ENCODE results near the gene VWC2. TPM values are rescaled to one million over a fixed set of nuclear protein-coding genes. Genes with fewer than 3 reads are reported as not detected.

The VWC2 gene
- total and polyA plus RNA-seq, 2 donors (not counting 1 experiment from before 2014, with no cell fraction given) = not detected

DNA sequence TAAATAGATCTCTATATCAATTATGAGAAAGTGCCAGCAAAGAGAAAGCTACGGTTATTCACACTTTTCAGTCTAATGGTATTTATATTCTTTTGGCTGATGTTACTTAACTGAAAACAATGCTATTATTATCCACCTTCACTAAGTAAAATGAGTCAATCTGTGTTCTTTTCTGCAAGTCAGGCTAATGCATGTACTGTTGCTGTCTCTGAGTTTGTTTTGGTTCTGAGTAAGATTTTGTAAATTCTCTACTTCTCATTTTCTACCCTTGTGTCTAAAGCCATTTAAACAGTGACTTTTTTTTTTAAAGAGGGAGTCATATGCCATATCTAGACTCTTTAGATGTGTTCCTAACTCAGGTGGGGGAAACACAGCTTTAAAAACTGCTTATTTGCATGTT is 7.5 kb downstream of the VWC2 start:
- intact Hi-C loops (cut with micrococcal nuclease) = no loop called here
- H3K4me1 Mint-ChIP-seq = no peaks in the 10 kb centered on the region
- ChIA-PET POLR2A (no interaction called here), CTCF (no interaction called here)
- DNase-seq (no peak), ATAC-seq (ENCODE audit: low read depth) (no peak)
- Histone ChIP-seq H3K27ac (ENCODE audit: low read length in 2 of 2) (no peak overlapping the region), H3K79me2 (ENCODE audit: control insufficient read depth, insufficient read depth, low read length) (no peaks in the 10 kb centered on the region), H3K27me3 (replicated peaks in 1 of 4; ENCODE audit: control extremely low read depth in 1 of 4, control insufficient read depth in 3 of 4, insufficient read depth in 4 of 4, low read length in 3 of 4) (peaks cover 0 to 10% (median 3%) of the 10 kb centered on the region in 4 experiments), H3K4me2 (replicated peaks; ENCODE audit: low read depth, low read length, poor library complexity, severe bottlenecking) (no peak overlapping the region), H3K4me1 (ENCODE audit: control insufficient read depth in 2 of 2, insufficient read depth in 2 of 2, low read length in 2 of 2) (no peaks in the 10 kb centered on the region), H4K20me1 (ENCODE audit: control insufficient read depth, insufficient read depth, low read length, poor library complexity, severe bottlenecking) (no peaks in the 10 kb centered on the region), H2AFZ (ENCODE audit: insufficient read depth, low read depth, low read length, poor library complexity, severe bottlenecking) (no peak overlapping the region), H3K9ac (ENCODE audit: low read length) (no peak overlapping the region), H3K36me3 (replicated peaks in 1 of 2; ENCODE audit: control extremely low read depth in 1 of 2, control insufficient read depth in 1 of 2, extremely low read depth in 1 of 2, insufficient read depth in 2 of 2, low read length in 1 of 2) (no peaks in the 10 kb centered on the region), H3K9me3 (ENCODE audit: control extremely low read depth in 1 of 3, control insufficient read depth in 2 of 3, insufficient read depth in 1 of 3, low read length in 2 of 3) (no peaks in the 10 kb centered on the region), H3K4me3 (ENCODE audit: control extremely low read depth in 1 of 5, extremely low read depth in 1 of 5, insufficient read depth in 1 of 5, low read depth in 2 of 5, low read length in 4 of 5) (no peak overlapping the region)
- no peak overlapping the region for H3K27ac Mint-ChIP-seq
- H3K9me3 Mint-ChIP-seq (ENCODE audit: insufficient read depth) = no peaks in the 10 kb centered on the region
- H3K4me3 Mint-ChIP-seq = no peak overlapping the region
- peaks cover 42% of the 10 kb centered on the region for H3K27me3 Mint-ChIP-seq
- TF ChIP-seq, protein P1, sequence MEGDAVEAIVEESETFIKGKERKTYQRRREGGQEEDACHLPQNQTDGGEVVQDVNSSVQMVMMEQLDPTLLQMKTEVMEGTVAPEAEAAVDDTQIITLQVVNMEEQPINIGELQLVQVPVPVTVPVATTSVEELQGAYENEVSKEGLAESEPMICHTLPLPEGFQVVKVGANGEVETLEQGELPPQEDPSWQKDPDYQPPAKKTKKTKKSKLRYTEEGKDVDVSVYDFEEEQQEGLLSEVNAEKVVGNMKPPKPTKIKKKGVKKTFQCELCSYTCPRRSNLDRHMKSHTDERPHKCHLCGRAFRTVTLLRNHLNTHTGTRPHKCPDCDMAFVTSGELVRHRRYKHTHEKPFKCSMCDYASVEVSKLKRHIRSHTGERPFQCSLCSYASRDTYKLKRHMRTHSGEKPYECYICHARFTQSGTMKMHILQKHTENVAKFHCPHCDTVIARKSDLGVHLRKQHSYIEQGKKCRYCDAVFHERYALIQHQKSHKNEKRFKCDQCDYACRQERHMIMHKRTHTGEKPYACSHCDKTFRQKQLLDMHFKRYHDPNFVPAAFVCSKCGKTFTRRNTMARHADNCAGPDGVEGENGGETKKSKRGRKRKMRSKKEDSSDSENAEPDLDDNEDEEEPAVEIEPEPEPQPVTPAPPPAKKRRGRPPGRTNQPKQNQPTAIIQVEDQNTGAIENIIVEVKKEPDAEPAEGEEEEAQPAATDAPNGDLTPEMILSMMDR (IDR thresholded peaks at IDR 0.05) = no peak
- no peak for TF ChIP-seq EZH2 (IDR thresholded peaks at IDR 0.05; ENCODE audit: borderline replicate concordance, insufficient read depth, low read depth, low read length, poor library complexity, severe bottlenecking)
- no CpG with 5 or more reads among the region's 1 CpG for WGBS (ENCODE audit: insufficient coverage)

DNA sequence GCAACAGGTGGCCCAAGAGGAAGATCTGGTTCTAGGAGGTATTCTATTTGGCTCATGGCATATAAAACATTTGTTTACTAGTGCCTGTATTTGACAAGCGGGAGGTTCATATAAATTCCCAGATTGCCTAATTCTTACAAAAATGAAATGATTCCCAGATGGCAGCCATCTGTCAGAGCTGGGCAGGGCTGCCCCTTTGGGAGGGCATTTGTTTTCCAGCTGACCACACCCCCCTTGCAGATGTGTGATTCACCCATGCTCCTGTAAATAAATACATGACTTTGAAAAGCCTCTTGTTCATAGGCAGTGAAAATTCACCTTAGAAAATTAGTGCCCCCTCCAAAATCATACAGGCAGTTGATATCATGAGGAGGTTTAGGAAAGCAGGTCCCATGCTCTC is 8.6 kb downstream of the VWC2 start:
- no CpG with 5 or more reads among the region's 1 CpG for WGBS (ENCODE audit: insufficient coverage)
- ATAC-seq (ENCODE audit: low read depth) = no peak

More for the DNA sequence above, 8.6 kb downstream of the VWC2 start:
- intact Hi-C loops (cut with micrococcal nuclease) = no loop called here
- H3K4me3 ChIP-seq (ENCODE audit: control extremely low read depth in 1 of 5, extremely low read depth in 1 of 5, insufficient read depth in 1 of 5, low read depth in 2 of 5, low read length in 4 of 5) = no peak overlapping the region
- TF ChIP-seq, protein P1 (IDR thresholded peaks at IDR 0.05) = no peak
- TF ChIP-seq EZH2 (IDR thresholded peaks at IDR 0.05; ENCODE audit: borderline replicate concordance, insufficient read depth, low read depth, low read length, poor library complexity, severe bottlenecking) = no peak
- Mint-ChIP-seq H3K9me3 (ENCODE audit: insufficient read depth) (no peaks in the 10 kb centered on the region), H3K4me3 (no peak overlapping the region), H3K4me1 (no peaks in the 10 kb centered on the region), H3K27ac (no peak overlapping the region), H3K27me3 (peaks cover 34% of the 10 kb centered on the region)
- H2AFZ ChIP-seq (ENCODE audit: insufficient read depth, low read depth, low read length, poor library complexity, severe bottlenecking) = no peak overlapping the region
- no peaks in the 10 kb centered on the region for H4K20me1 ChIP-seq (ENCODE audit: control insufficient read depth, insufficient read depth, low read length, poor library complexity, severe bottlenecking)
- peaks cover 0 to 3% (median under 1%) of the 10 kb centered on the region in 4 experiments for H3K27me3 ChIP-seq (replicated peaks in 1 of 4; ENCODE audit: control extremely low read depth in 1 of 4, control insufficient read depth in 3 of 4, insufficient read depth in 4 of 4, low read length in 3 of 4)
- H3K27ac ChIP-seq (ENCODE audit: low read length in 2 of 2) = no peak overlapping the region
- DNase-seq = no peak
- no peak overlapping the region for H3K4me2 ChIP-seq (replicated peaks; ENCODE audit: low read depth, low read length, poor library complexity, severe bottlenecking)
- H3K36me3 ChIP-seq (replicated peaks in 1 of 2; ENCODE audit: control extremely low read depth in 1 of 2, control insufficient read depth in 1 of 2, extremely low read depth in 1 of 2, insufficient read depth in 2 of 2, low read length in 1 of 2) = no peaks in the 10 kb centered on the region
- POLR2A ChIA-PET = no interaction called here
- H3K9me3 ChIP-seq (ENCODE audit: control extremely low read depth in 1 of 3, control insufficient read depth in 2 of 3, insufficient read depth in 1 of 3, low read length in 2 of 3) = no peaks in the 10 kb centered on the region
- no peaks in the 10 kb centered on the region for H3K79me2 ChIP-seq (ENCODE audit: control insufficient read depth, insufficient read depth, low read length)
- H3K4me1 ChIP-seq (ENCODE audit: control insufficient read depth in 2 of 2, insufficient read depth in 2 of 2, low read length in 2 of 2) = no peaks in the 10 kb centered on the region
- CTCF ChIA-PET = no interaction called here
- H3K9ac ChIP-seq (ENCODE audit: low read length) = no peak overlapping the region
